Measurements from ENCODE around the gene RSPO1. TPM values are rescaled to one million over a fixed set of nuclear protein-coding genes. Genes with fewer than 3 reads are reported as not detected.

RSPO1 gene
- total RNA-seq, 1 donor from 2014 or later = 0.20 TPM

GRCh38 chr1:37667023-37667671, 32.5 kb upstream of the RSPO1 start:
- Mint-ChIP-seq H3K4me1 (no peaks in the 10 kb centered on the region), H3K9me3 (no peaks in the 10 kb centered on the region)

GRCh38 chr1:37666241-37666867, 31.7 kb upstream of the RSPO1 start:
- no peaks in the 10 kb centered on the region for H3K36me3 Mint-ChIP-seq
- H3K9me3 Mint-ChIP-seq = no peaks in the 10 kb centered on the region
- H3K4me3 Mint-ChIP-seq = no peak overlapping the region
- no peak overlapping the region for H3K27ac Mint-ChIP-seq
- H3K4me1 Mint-ChIP-seq = no peaks in the 10 kb centered on the region
- H3K27me3 Mint-ChIP-seq (ENCODE audit: low read depth) = peaks cover 14% of the 10 kb centered on the region
- no peak for DNase-seq (ENCODE audit: low spot score in 2 of 2, unreplicated experiment in 2 of 2)
- TF ChIP-seq CTCF (IDR thresholded peaks at IDR 0.05; ENCODE audit: unreplicated experiment) = no peak

More at GRCh38 chr1:37667023-37667671, 32.5 kb upstream of the RSPO1 start:
- Mint-ChIP-seq H3K27me3 (ENCODE audit: low read depth) (peaks cover 21% of the 10 kb centered on the region), H3K36me3 (no peaks in the 10 kb centered on the region), H3K27ac (no peak overlapping the region), H3K4me3 (no peak overlapping the region)
- no peak for TF ChIP-seq CTCF (IDR thresholded peaks at IDR 0.05; ENCODE audit: unreplicated experiment)
- DNase-seq (ENCODE audit: low spot score in 2 of 2, unreplicated experiment in 2 of 2) = no peak

GRCh38 chr1:37663426-37664000, 28.8 kb upstream of the RSPO1 start:
- H3K4me3 Mint-ChIP-seq = no peak overlapping the region
- no peaks in the 10 kb centered on the region for H3K36me3 Mint-ChIP-seq
- peaks cover 25% of the 10 kb centered on the region for H3K27me3 Mint-ChIP-seq (ENCODE audit: low read depth)
- no peaks in the 10 kb centered on the region for H3K9me3 Mint-ChIP-seq
- no peak for DNase-seq (ENCODE audit: low spot score in 2 of 2, unreplicated experiment in 2 of 2)
- H3K27ac Mint-ChIP-seq = no peak overlapping the region
- TF ChIP-seq CTCF (IDR thresholded peaks at IDR 0.05; ENCODE audit: unreplicated experiment) = no peak
- peaks cover 5% of the 10 kb centered on the region for H3K4me1 Mint-ChIP-seq

- no peaks in the 10 kb centered on the region for H3K36me3 Mint-ChIP-seq
- TF ChIP-seq CTCF (IDR thresholded peaks at IDR 0.05; ENCODE audit: unreplicated experiment) = no peak
- H3K4me3 Mint-ChIP-seq = no peak overlapping the region
- no peak for DNase-seq (ENCODE audit: low spot score in 2 of 2, unreplicated experiment in 2 of 2)
- peaks cover 5% of the 10 kb centered on the region for H3K4me1 Mint-ChIP-seq
- H3K27ac Mint-ChIP-seq = no peak overlapping the region
- peaks cover 30% of the 10 kb centered on the region for H3K27me3 Mint-ChIP-seq (ENCODE audit: low read depth)
- no peaks in the 10 kb centered on the region for H3K9me3 Mint-ChIP-seq
Observed at GRCh38 chr1:37662031-37662755, 27.5 kb upstream of the RSPO1 start.

GRCh38 chr1:37661401-37661800, 26.7 kb upstream of the RSPO1 start:
- no peak for TF ChIP-seq CTCF (IDR thresholded peaks at IDR 0.05; ENCODE audit: unreplicated experiment)
- DNase-seq (ENCODE audit: low spot score in 2 of 2, unreplicated experiment in 2 of 2) = no peak
- Mint-ChIP-seq H3K9me3 (no peaks in the 10 kb centered on the region), H3K4me3 (no peak overlapping the region), H3K36me3 (no peaks in the 10 kb centered on the region), H3K4me1 (peaks cover 5% of the 10 kb centered on the region), H3K27ac (no peak overlapping the region), H3K27me3 (ENCODE audit: low read depth) (peaks cover 29% of the 10 kb centered on the region)
